GM18505 (cell line): ENCODE data around the gene ZNF780B.
A peak's percentile ranks its signal among the peaks of the same experiment; 100 is the strongest.

Source experiments
- ATAC-seq: cut with Tn5 transposase; IDR thresholded peaks from one replicate; pipeline ENCODE4 v1.9.1; 2021; ENCODE audit not compliant: unreplicated experiment
- POLR2A ChIP-seq: IDR thresholded peaks from 4 replicates; pipeline ENCODE4 v1.6.1; 2011; ENCODE audit warnings: borderline replicate concordance; ENCODE audit not compliant: insufficient read depth, insufficient read length; ENCODE audit errors: extremely low read depth

Gene ZNF780B

GRCh38 chr19:40055832-40056504 is at the start of gene ZNF780B:
Gene ZNF780B (minus strand): TSS chr19:40056231. CDS start chr19:40050332, 5,899 bp downstream.
- no peak for ATAC-seq
- peak; percentile 70 for TF ChIP-seq POLR2A

- TF ChIP-seq POLR2A = no peak
- no peak for ATAC-seq
Measured at GRCh38 chr19:40104754-40105153, 48.7 kb upstream of the ZNF780B start.

- TF ChIP-seq POLR2A = no peak
- ATAC-seq = no peak
Measured at GRCh38 chr19:40103600-40103999, 47.6 kb upstream of the ZNF780B start.

GRCh38 chr19:40101813-40102212 is 45.8 kb upstream of the ZNF780B start:
- no peak for TF ChIP-seq POLR2A
- ATAC-seq = no peak

- ATAC-seq = no peak
- no peak for TF ChIP-seq POLR2A
Measured at GRCh38 chr19:40093416-40093815, 37.4 kb upstream of the ZNF780B start.

GRCh38 chr19:40091205-40092129 is 35.4 kb upstream of the ZNF780B start:
- TF ChIP-seq POLR2A = no peak
- ATAC-seq = no peak

GRCh38 chr19:40090241-40091204 is 34.5 kb upstream of the ZNF780B start, which contains the start of gene ZNF780A:
Gene ZNF780A (minus strand): TSS chr19:40090943. CDS start chr19:40084753, 6,190 bp downstream.
- TF ChIP-seq POLR2A = no peak
- peak; percentile 64 for ATAC-seq

- TF ChIP-seq POLR2A = no peak
Measured at GRCh38 chr19:40089462-40089861, 33.4 kb upstream of the ZNF780B start.

GRCh38 chr19:40088299-40089047 is 32.4 kb upstream of the ZNF780B start:
- no peak for TF ChIP-seq POLR2A
- no peak for ATAC-seq

More at GRCh38 chr19:40089462-40089861, 33.4 kb upstream of the ZNF780B start:
- ATAC-seq = no peak

GRCh38 chr19:40084948-40085347 is 28.9 kb upstream of the ZNF780B start:
- no peak for TF ChIP-seq POLR2A
- ATAC-seq = no peak

GRCh38 chr19:40081411-40081810 is 25.4 kb upstream of the ZNF780B start:
- ATAC-seq = no peak
- TF ChIP-seq POLR2A = no peak

- TF ChIP-seq POLR2A = no peak
- ATAC-seq = no peak
Measured at GRCh38 chr19:40080289-40080688, 24.3 kb upstream of the ZNF780B start.
